SIG-M5 (cell line): ENCODE data around the gene SPTLC3.

Source experiments
- DNase-seq: peaks from one replicate; lab custom pipeline; 2025; lab: John Stamatoyannopoulos, UW

SPTLC3 gene

DNA sequence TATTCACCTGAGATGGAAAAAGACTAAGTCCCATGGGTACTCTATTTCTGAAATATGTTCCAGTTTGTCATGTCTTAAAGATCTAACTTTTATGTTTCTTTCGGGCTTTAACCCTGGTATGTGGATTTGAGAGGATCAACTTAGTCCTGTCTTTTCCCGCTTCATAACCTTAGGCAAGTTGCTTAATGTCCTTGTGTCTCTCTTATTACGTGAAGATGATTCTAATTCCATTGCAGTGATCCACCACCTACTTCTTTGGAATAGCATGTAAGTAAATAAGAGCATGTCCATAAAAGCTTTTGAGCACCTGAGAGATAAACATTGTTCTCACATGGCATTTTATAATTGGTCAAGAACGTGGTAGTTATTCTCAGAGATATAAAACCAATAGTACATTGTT, 23.0 kb downstream of the SPTLC3 start:
- DNase-seq: no peak

DNA sequence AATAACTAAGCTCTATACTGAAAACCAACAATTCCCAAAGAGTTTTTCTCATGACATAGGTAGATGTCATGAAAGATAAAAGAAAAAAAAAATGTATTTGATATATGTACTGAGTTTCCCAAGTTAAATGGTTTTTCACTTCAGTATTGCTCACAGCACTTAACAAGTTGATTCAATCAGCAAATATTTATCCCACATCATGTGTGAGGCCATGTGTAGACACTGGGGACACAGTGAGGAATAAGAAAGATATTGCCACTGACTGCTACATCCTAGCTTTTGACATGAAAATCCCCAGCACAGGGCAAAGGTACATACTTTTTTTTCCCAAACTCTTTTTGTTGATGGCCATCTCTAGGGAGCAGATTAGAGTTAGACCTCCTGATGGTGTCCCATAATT, 25.3 kb downstream of the SPTLC3 start:
- no peak for DNase-seq

DNA sequence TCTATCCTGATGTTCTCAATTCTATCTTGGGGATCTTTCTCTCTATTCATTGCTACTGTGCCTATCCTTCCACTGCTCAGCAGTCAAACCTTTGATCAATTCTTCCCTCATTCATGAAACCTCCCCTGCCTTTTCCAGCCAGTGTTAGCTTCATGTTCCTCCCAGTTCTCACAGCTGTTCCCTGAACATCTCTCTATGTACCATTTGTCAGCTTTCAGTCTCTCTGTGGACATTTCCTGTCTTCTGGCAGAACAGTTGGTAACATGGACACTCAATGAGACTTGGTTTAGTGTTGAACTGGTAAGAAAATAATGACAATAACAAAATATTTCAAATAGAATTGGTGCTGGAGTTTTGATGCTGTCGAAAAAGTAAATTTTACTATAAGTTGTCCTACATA, 26.2 kb downstream of the SPTLC3 start:
- no peak for DNase-seq

DNA sequence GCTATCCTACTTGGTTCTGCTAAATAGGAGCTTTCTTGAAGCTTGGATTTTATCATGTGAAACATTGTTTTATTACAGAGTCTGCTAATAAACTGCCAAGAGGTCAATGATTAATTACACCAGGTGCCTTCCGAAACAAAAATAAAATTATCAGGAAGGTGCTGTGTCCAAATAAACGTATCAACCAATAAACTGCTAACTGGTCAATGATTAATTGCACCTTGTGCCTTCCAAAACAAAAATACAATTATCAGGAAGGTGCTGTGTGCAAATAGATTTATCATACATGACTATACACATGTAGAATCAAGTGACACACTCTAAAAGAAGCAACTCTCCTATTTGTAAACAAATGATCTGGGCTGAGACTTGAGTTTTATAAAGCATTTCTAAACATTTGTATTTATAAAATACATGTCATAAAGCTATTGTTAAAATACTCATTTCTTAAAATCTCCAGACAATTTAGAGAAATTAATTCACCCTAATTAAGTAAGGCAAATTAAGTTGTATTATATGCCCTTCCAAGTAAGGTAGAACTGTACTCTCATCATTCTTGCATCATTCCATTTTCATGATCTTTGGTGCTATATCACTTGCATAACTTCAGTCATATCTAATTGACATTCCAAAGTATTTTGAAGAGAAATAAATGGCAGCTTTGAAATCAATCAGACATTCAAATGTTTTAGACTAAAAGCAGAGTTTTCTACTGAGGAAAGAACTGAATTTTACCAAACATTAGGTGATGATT, 26.8 kb downstream of the SPTLC3 start:
- no peak for DNase-seq

DNA sequence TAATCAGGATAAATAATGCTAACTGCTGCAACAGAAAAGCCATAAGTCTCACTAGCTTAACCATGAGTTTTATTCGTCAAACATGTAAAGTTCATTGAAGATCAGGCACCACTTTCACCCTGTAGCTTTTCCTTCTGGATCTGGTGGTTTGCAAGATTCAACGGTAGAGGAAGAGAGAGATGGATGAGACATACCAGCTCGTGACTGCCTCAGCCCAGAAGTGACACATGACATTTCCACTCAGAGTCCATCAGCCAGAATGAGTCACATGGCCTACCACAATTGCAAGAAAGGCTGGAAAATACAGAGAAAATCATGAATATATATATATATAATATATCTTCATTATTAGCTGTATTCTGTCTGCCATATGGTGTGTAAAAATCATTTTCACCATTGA, 29.0 kb downstream of the SPTLC3 start:
- DNase-seq: no peak

DNA sequence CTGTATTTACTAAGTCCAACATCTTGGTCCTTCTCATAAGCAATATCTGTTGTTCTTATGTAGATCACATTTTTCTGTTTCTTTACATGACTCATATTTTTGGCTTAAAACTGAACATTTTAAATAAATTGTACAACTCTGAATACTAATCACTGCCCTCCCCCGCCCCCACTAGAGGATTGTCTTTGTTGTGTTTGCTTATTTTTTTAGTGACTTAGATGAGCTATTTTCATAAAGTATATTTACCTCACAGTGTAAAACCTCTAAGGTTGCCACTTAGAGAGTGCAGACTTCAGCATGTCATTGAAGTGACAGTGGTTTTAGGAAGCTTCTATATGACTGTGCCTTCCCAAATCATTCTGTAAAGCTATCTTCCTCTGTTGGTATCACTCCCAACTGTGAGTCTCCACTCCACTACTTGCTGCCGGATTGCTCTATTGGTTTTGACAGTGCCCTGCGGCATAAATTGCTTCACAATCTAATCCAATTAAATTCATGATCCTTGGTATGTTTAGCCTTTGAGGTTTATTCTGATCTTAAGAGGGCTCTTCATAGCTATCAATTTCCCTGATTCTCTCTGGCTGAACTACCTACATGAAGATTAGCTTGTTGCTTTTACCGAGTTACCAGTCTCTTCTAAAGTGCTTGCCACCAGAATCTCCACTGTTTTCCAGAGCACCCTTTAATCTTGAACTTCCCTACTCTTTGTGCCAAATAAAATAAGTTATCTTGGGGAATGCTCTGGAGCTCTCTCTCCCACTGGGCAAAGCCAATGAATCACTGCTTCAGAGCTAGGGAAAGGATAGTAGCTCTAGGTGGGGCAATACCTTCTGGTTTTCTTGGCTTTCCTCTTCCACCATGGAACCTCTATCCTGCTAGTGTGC, 33.0 kb downstream of the SPTLC3 start:
- DNase-seq: no peak

DNA sequence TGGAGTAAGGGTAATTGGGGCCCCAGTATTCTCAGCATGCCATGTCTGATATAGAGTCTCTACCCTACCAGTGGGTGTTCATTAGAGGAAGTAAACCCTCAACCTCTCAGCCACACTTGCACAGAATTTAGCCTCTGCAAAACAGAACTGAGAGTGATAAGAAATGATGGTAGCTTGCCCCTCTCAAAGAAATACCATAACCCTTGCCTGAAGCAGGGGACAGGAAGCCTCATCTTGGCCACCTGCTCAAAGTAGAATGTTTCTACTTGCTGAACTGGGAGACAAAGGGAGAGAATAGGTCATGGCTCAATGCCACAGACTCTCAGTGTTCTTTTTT, 33.7 kb downstream of the SPTLC3 start:
- no peak for DNase-seq

DNA sequence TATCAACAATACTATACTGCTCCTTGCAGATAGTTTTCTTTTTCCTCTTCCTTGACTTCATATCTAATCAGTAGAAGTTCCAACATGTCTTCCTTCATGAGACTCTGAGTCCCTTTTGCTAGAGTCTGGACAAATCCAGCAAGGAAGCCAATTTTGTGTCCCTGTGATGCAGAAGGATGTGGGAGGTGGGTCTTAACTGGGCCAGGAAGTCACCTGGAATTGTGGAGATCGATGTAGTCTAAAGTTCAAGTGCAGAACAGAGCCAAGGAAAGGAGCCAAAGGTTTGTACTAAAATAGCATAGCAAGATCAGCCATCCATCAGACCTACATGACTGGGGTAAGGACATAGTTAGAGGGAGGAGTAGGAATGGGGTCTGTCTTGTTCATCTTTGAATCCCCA, 37.6 kb downstream of the SPTLC3 start:
- DNase-seq: no peak

DNA sequence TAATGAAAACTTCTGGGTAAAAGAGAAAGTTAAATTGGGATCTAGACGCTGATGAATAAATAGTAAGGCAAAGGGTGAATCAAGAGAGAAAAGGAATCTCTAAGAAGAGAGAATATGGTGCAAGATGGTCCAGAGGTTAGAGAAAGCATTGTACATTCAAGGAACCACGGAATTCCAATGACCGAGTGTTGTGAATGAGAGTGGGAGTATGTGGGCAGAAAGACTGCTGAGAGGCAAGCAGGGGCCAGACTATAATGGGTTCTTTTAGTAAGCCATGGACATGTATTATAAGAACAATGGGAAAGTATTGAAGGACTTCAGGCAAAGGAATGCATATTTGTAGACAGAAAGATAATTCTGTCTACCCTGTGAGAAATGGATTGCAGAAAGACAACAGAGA, 45.2 kb downstream of the SPTLC3 start:
- DNase-seq: no peak

DNA sequence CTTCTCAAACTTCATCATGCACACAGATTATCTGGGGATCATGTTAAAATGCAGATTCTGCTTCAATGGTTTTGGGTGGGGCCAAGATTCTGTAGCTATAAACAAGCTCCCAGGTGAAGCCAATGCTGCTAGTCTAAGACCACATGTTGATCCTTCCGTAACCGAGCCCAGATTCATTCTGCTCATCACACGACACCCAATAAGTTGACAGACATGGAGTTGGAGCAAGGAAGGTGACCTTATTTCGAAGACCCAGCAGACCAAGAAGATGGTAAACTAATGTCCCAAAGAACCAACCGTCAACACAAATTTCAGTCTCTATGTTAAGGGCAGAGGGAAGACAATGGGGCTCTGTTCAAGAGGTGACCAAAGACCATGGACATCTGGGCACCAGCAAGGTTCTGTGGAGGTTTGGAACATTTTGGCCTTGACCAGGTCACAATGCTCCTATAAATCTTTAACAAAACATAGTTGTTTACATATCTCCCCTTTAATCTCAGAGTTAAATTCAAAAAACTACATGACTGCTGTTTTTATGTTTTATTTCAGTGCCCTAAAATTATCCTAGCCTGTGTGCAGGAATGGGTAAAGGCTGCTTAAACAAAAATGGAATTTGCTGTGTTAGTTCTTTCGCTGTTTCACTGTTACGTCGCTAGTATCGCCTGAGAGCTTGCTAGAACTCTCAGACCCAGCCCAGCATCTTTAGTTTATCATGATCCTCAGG, 50.1 kb downstream of the SPTLC3 start:
- no peak for DNase-seq

DNA sequence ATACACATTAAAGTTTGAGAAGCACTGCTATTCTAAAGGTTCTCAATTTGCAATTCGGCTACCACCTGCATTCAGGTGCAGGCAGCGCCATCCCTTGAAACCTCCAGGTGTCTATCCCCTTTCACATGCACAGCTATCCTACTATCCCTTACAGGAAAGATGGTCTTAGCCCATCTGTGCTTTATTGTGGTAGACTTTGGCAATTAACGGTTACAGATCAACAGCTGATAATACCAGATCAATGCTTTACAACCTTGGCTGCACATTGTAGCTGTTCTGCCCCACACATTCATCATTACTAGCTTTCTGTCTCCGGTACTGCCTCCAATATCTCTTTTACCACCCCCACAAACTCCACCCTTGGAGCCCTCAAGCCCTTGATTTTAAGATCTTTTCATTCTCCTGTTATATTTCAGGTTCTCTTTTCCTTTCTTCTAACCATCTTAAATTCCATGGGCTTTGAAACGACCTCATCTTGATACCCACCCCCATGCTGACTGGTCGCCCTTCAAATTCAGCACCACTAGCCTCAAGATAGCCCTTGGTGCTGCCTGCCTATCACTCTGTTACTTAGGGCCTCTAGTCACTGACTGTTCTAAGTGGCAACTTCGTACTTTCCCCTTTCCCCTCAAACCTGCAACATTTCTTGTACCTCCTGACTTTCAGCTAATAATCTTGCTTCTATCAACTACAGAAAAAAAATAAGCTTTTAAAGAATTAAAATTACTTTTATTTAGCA, 50.8 kb downstream of the SPTLC3 start:
- DNase-seq: no peak

DNA sequence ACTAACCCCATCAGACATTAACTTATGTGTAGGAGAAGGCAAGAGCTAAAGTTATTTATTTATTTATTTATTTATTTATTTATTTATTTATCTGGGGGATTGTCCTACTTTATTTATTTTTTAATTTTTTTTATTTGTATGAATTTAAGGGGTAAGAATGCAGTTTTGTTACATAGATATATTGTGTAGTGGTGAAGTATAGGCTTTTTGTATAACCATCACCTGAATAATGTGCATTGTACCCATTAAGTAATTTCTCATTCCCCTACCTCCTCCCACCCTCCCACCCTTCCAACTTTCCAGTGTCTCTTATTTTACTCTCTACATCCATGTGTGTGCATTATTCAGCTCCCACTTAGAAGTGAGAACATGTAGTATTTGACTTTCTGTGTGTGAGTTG, 51.6 kb downstream of the SPTLC3 start:
- no peak for DNase-seq

DNA sequence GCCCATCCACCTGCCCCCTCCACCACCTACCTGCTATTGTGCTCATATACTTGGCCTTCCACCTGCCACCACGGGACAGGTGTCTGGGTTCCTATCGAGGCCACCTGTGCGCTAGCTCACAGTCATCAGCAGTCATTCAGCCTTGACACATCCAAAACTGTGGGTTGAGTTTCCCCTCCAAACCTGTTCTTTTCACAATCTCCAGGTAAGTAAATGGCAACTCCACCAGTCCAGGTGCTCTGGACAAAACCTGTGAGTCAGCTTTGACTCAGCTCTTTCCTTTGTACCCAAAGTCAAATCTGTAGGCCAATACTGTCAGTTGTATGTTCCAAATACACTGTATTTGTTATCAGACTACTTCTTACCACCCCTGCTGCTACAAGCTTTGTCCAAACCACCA, 52.6 kb downstream of the SPTLC3 start:
- no peak for DNase-seq

DNA sequence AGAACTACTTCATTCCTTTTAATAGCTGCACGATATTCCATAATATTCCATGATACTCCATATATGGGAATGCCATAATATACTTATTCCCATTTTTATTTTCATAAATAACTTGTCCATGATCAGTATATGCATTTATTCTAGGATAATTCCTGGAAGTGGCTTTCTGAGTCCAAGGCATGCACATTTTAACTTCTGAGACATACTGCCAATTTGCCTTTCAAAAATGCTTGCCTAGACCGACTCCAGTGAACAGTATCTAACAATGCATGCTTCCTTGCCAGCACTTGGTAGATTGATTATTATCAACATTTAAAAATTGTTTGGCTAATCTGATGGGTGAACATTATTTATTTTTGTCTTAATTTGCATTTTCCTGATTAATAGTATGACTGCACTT, 54.0 kb downstream of the SPTLC3 start:
- DNase-seq: no peak

DNA sequence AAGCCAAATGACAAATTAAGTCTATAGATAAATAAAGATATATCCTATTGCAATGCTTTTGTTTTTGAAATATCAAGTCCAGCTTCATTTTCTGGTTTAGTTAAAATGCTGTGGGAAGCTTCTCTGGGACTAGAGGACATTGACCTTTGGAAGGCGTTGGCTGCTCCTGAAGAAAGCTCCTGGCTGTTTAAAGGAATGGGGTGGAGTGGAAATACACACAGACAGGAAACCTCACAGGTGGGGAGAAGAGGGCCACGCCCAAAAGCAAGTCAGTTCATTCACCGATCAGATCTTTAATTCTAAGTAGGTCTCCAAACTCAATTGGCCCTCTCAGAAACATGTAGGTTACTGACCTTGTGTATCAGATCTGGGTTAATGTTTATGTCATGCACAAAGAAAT, 59.6 kb downstream of the SPTLC3 start:
- no peak for DNase-seq

DNA sequence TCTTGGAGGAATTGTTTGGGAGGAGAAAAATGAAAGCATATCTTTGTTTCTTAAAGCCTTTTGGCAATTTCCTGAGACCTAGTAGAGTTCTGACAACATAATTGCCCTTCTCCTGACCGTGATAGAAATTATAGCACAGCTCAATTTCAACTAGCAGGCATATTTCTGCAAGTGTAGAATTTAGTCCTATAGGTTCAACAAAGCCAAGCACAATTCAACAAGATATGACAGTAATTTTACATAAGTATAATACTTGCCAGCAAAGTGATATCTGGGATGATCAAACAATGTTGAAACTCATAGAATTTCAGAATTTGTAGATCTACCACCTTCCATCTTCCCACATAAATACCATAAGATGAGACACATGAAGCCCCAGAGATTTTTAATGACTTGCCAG, 73.1 kb downstream of the SPTLC3 start:
- no peak for DNase-seq

DNA sequence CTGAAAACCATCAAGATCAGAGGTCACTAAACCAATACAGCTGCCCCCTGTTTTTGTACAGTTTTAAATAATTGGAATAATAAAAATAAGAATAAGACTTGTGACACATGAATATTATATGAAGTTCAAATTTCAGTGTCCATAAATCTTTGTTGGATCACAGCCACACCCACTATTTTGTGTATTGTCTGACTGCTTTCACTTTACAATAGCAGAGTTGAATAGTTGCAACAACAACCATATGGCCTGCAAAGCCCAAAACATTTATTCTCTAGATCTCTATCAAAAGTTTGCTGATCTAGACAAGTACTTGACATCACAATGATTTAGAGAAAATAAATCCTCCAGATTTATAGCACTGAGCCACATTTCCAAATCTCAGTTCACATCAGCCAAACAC, 73.6 kb downstream of the SPTLC3 start:
- no peak for DNase-seq

DNA sequence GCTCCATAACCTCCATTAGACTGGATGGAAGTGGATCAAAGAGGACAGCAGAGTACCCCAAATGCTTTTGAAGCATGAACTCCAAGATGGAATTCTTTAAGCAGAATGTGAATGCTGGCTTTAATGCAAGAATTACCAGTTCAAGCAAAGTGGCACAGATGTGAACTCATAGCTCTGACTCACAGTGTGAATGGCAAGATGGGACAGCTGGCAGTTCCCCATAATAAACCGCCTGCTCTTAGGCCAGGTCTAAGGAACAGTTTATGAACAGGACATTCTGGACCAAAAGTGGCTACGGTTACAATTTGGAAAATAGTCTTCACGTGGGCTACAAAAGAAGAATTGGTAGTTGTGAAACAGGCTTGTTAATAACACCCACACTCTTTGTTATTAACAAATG, 76.5 kb downstream of the SPTLC3 start:
- DNase-seq: no peak

DNA sequence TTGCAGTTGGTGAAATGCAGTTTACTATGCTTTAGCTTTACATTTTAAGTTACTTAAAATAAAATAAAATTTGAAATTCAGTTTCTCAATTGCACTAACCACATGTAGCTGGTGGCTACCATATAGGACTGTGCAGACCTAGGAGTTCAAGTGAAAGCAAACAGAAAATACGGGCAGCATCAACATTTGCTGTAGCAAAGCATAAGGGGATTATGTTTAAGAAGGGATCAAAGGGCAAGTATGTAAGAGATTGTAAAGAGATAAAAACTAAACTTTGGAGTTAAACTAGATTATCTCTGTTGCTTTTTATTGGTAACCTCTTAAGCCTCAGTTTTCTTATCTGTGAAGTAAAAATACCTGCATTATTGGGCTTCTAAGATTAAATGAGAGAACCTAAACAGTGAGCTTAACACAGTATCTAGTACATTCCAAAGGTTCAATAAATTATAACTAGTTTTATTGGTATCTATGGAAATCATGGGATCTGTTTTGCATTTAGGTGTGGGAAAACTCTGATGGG, 81.2 kb downstream of the SPTLC3 start:
- no peak for DNase-seq

DNA sequence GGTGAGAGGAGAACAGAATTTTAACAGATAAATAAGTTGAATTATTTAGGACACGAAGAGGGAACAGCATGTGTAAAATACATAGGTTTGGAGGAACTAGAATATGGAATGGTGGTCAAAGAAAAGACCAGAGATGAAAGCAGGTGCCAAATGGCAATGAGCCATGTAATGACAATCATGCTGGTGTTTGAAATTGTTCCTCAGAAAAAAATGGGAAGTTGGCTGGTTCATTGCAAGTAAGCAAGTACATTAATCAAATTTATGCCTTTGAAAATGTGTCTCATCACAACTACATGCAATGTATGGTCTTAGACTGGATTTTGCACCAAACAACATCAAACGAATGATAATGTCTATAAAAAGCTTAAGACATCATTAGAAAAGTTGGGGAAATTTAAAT, 83.3 kb downstream of the SPTLC3 start:
- no peak for DNase-seq

DNA sequence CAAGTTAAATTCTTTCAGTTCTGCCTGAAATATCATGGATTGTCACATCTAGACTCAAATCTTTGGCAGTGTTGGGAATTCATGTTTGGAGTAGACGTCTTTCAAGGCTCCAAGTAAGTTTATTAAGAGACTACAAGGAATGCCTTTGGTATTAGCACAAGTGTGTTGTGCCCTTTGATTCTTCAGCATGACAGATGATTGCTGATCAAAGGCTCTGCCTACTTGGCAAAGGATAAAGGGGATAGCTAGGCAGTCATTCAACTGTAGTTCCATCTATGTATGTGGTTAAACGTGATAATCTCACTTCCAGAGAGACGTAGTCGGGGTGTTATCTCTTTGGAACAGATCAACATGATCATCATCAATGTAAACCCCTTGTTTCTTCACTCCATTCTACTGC, 86.2 kb downstream of the SPTLC3 start:
- no peak for DNase-seq

DNA sequence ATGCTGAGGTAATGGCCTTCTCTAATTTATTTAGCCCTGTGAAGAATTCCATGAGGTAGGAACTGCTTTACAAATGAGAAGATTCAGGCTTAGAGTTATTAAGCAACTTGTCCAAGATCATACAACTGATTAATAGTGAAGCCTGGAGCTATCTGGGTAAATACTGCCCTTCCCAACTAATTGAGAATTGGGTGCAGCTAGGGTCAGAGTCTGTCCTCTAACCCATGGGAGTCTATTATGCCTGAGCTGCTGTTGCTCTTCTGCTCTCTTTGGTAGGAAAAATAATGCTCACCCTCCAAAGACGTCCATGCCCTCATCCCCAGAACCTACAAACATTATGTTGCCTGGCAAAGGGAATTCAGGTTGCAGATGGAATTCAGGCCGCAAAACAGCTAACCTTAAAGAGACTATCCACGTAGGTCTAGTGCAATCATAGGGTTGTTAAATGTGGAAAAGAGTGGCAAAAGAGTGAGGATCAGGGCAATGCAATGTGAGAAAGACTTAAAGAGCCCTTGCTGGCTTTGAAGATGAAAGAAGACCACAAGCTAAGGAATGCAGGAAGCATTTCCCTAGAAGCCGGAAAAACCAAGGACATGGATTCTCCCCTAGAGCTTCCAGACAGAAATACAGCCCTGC, 90.1 kb downstream of the SPTLC3 start:
- DNase-seq: no peak
